Measurements from ENCODE around the gene ZNF668.
"Not testable (repeated sequence)": the region's sequence is repeated elsewhere in the genome, so short reads cannot be mapped to it uniquely, and the experiment has no call there.

ZNF668 gene

DNA sequence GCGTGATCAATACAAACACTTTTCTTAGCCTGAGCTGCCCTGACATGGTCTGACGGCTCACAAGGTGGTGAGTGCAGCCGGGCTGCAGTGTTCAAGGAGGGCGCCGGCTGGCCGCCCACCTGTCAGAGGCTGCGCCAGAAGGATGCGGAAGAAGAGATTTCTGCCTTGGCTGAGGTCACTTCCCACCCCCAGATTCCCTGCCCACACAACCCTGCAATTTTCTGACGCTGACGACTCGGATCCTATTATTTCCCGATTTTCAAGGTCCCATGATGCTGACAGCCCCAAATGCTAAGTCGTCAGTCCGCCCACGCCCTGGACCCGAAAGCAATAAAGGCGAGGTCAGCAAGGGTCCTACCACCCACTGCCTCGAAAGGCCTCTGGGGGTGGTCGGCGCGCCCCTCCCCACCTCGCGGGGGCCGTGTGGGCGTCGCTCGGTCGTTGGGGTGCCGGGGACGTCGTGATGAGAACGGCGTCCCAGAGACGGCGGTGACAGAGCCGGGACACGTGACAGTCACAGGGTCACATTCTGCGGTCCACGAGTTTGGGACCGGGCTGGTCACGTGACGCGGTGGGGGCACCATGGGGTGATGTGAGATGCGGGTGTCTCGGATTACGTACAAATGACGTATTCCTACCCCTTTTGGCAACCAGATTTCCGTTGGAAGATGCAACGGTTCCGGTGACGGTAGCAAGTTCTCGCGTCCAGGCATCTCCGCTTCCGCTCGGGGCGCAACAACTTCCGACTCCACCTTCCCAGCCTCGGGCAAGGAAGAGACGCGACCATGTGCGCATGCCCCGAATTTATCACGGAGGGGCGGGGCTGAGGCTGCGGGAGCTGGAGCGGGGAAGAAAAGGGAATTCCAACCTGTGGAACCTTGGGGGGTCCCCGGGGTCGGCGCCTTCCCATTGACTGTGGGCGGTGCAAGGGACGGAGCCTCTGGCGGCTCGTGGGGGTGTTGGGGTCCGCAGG is 41.0 kb downstream of the ZNF668 start, which contains the start of gene STX4:
Gene STX4 (plus strand): TSS at position 823 of the 973 bp plus-strand sequence. CDS start 248 bp downstream, outside the sequence.
- H3K4me1 ChIP-seq (ENCODE audit: control insufficient read depth in 2 of 2, insufficient read depth in 2 of 2, low read length in 2 of 2): peaks cover 12 to 18% of the 10 kb centered on the region in 2 donors

DNA sequence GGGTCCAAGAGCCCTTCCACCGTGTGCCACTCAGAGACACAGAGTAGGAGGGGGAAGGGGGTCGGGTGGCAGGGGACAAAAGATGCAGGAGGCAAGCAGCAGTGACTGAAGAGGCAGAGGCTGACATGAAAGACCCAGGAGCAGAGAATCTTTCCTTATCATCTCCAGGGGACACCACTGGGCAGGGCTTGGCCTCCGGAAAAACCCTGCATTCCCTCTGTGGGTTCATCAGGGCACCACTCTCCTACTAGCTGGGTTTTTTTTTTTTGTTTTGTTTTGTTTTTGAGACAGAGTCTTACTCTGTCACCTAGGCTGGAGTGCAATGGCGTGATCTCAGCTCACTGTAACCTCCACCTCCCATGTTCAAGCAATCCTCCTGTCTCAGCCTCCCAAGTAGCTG is 42.8 kb downstream of the ZNF668 start:
- H3K4me3 ChIP-seq (ENCODE audit: low read length in 2 of 2): no peak overlapping the region
- H3K27ac ChIP-seq (ENCODE audit: low read depth in 2 of 2, low read length in 2 of 2): no peak overlapping the region
- H3K4me1 ChIP-seq (ENCODE audit: control insufficient read depth in 2 of 2, insufficient read depth in 2 of 2, low read length in 2 of 2): peaks cover 12 to 14% of the 10 kb centered on the region in 2 donors
- H3K36me3 ChIP-seq (ENCODE audit: control insufficient read depth in 2 of 2, insufficient read depth in 2 of 2, low read length in 2 of 2): peaks cover 2 to 16% of the 10 kb centered on the region in 2 donors
- no peaks in the 10 kb centered on the region for H3K9me3 ChIP-seq (ENCODE audit: control insufficient read depth in 2 of 2, low read length in 2 of 2)
- H3K27me3 ChIP-seq (ENCODE audit: control insufficient read depth in 2 of 2, insufficient read depth in 2 of 2, low read length in 2 of 2): no peaks in the 10 kb centered on the region
- H3K9ac ChIP-seq (ENCODE audit: low read depth in 1 of 2, low read length in 2 of 2): no peak overlapping the region

More for the DNA sequence above, 41.0 kb downstream of the ZNF668 start, which contains the start of gene STX4:
- Histone ChIP-seq H3K27me3 (ENCODE audit: control insufficient read depth in 2 of 2, insufficient read depth in 2 of 2, low read length in 2 of 2) (no peaks in the 10 kb centered on the region), H3K9ac (ENCODE audit: low read depth in 1 of 2, low read length in 2 of 2) (peak within 1 kb of the TSS; percentile 89 to 93), H3K9me3 (ENCODE audit: control insufficient read depth in 2 of 2, low read length in 2 of 2) (no peaks in the 10 kb centered on the region), H3K4me3 (ENCODE audit: low read length in 2 of 2) (peak within 1 kb of the TSS; percentile 98 to 99), H3K27ac (ENCODE audit: low read depth in 2 of 2, low read length in 2 of 2) (peak within 1 kb of the TSS; percentile 93 to 95), H3K36me3 (ENCODE audit: control insufficient read depth in 2 of 2, insufficient read depth in 2 of 2, low read length in 2 of 2) (peaks cover 10 to 24% of the 10 kb centered on the region in 2 donors)

DNA sequence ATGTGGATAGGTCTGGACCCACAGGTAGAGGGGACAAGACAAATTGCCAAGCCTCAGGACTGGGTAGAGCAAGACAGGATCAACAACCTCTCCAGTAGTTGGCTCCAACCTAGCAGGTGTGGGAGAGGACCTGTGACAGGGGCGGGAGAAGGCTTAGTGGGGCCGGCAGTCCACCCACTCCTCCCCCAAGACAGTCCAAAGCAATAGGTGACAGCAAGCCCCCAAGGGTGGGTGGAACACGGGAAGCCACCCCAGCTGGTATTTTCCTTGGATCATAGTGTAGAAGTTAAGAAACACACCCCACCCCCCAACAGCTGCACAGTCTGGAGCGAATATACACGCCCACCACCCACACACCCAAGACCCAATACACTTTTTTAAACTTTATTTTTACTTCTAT is 44.8 kb downstream of the ZNF668 start:
- Histone ChIP-seq H3K9ac (ENCODE audit: low read depth in 1 of 2, low read length in 2 of 2) (no peak overlapping the region), H3K27ac (ENCODE audit: low read depth in 2 of 2, low read length in 2 of 2) (no peak overlapping the region), H3K27me3 (ENCODE audit: control insufficient read depth in 2 of 2, insufficient read depth in 2 of 2, low read length in 2 of 2) (no peaks in the 10 kb centered on the region), H3K9me3 (ENCODE audit: control insufficient read depth in 2 of 2, low read length in 2 of 2) (no peaks in the 10 kb centered on the region), H3K4me1 (ENCODE audit: control insufficient read depth in 2 of 2, insufficient read depth in 2 of 2, low read length in 2 of 2) (peaks cover 8% of the 10 kb centered on the region in 2 donors), H3K36me3 (ENCODE audit: control insufficient read depth in 2 of 2, insufficient read depth in 2 of 2, low read length in 2 of 2) (peaks cover 0 to under 1% of the 10 kb centered on the region in 2 donors), H3K4me3 (ENCODE audit: low read length in 2 of 2) (no peak overlapping the region)

DNA sequence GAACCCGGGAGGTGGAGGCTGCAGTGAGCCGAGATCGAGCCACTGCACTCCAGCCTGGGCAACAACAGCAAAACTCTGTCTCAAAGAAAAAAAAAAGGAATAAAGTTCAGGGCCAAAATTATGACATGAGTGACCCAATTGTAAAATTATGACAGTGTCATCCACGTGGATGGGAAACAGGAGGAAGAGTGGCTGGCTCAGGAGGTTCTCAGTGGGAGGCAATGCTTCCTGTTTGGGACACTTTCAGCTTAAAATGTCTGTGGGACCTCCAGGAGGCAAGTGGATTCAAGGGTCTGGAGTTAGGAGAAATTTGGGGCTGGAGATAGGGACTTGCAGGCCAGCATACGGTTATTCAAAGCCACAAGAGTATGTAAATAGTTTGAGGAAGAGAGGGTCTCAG is 48.7 kb downstream of the ZNF668 start:
- H3K4me1 ChIP-seq (ENCODE audit: control insufficient read depth in 2 of 2, insufficient read depth in 2 of 2, low read length in 2 of 2): no peaks in the 10 kb centered on the region
- H3K27ac ChIP-seq (ENCODE audit: low read depth in 2 of 2, low read length in 2 of 2): no peak overlapping the region
- no peaks in the 10 kb centered on the region for H3K36me3 ChIP-seq (ENCODE audit: control insufficient read depth in 2 of 2, insufficient read depth in 2 of 2, low read length in 2 of 2)

DNA sequence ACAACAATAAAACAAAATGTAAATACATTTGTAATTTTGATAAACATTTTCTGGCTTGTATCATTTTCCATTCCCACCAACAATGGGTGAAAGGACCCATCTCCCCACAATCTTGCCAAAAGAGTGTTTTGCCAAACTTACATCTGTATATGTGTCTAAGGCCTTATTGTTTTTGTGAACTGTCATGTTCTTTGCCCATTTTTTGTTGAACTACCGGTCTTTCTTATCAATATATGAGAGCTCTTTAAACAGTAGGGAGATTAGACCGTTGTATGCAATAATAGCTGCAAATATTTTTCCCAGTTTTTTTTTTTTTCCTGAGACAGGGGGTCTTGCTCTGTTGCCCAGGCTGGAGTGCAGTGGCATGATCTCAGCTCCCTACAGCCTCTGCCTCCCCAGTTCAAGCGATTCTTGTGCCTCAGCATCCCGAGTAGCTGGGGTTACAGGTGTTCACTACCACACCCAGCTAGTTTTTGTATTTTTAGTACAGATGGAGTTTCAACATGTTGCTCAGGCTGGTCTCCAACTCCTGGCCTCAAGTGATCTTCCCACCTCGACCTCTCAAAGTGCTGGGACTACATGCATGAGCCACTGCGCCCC is 50.3 kb downstream of the ZNF668 start:
- Histone ChIP-seq H3K36me3 (ENCODE audit: control insufficient read depth in 2 of 2, insufficient read depth in 2 of 2, low read length in 2 of 2) (no peaks in the 10 kb centered on the region), H3K27me3 (ENCODE audit: control insufficient read depth in 2 of 2, insufficient read depth in 2 of 2, low read length in 2 of 2) (no peaks in the 10 kb centered on the region), H3K4me1 (ENCODE audit: control insufficient read depth in 2 of 2, insufficient read depth in 2 of 2, low read length in 2 of 2) (no peaks in the 10 kb centered on the region), H3K4me3 (ENCODE audit: low read length in 2 of 2) (no peak overlapping the region), H3K9ac (ENCODE audit: low read depth in 1 of 2, low read length in 2 of 2) (no peak overlapping the region), H3K27ac (ENCODE audit: low read depth in 2 of 2, low read length in 2 of 2) (no peak overlapping the region), H3K9me3 (ENCODE audit: control insufficient read depth in 2 of 2, low read length in 2 of 2) (no peaks in the 10 kb centered on the region)

More for the DNA sequence above, 48.7 kb downstream of the ZNF668 start:
- no peaks in the 10 kb centered on the region for H3K27me3 ChIP-seq (ENCODE audit: control insufficient read depth in 2 of 2, insufficient read depth in 2 of 2, low read length in 2 of 2)
- no peaks in the 10 kb centered on the region for H3K9me3 ChIP-seq (ENCODE audit: control insufficient read depth in 2 of 2, low read length in 2 of 2)
- H3K9ac ChIP-seq (ENCODE audit: low read depth in 1 of 2, low read length in 2 of 2): no peak overlapping the region
- H3K4me3 ChIP-seq (ENCODE audit: low read length in 2 of 2): no peak overlapping the region

DNA sequence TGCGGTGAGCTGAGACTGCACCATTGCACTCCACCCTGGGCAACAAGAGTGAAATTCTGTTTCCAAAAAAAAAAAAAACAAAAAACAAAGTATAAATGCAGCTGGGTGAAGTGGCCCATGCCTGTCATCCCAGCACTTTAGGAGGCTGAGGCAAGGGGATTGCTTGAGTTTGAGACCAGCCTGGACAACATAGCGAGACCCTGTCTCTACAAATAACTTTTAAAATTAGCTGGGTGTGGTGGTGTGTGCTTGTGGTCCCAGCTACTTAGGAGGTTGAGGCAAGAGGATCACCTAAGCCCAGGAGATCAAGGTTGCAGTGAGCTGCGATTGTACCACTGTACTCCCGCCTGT is 50.8 kb downstream of the ZNF668 start:
- Histone ChIP-seq H3K27me3 (ENCODE audit: control insufficient read depth in 2 of 2, insufficient read depth in 2 of 2, low read length in 2 of 2) (no peaks in the 10 kb centered on the region), H3K36me3 (ENCODE audit: control insufficient read depth in 2 of 2, insufficient read depth in 2 of 2, low read length in 2 of 2) (no peaks in the 10 kb centered on the region), H3K9me3 (ENCODE audit: control insufficient read depth in 2 of 2, low read length in 2 of 2) (no peaks in the 10 kb centered on the region), H3K4me3 (ENCODE audit: low read length in 2 of 2) (no peak overlapping the region), H3K4me1 (ENCODE audit: control insufficient read depth in 2 of 2, insufficient read depth in 2 of 2, low read length in 2 of 2) (no peaks in the 10 kb centered on the region), H3K27ac (ENCODE audit: low read depth in 2 of 2, low read length in 2 of 2) (no peak overlapping the region), H3K9ac (ENCODE audit: low read depth in 1 of 2, low read length in 2 of 2) (no peak overlapping the region)

DNA sequence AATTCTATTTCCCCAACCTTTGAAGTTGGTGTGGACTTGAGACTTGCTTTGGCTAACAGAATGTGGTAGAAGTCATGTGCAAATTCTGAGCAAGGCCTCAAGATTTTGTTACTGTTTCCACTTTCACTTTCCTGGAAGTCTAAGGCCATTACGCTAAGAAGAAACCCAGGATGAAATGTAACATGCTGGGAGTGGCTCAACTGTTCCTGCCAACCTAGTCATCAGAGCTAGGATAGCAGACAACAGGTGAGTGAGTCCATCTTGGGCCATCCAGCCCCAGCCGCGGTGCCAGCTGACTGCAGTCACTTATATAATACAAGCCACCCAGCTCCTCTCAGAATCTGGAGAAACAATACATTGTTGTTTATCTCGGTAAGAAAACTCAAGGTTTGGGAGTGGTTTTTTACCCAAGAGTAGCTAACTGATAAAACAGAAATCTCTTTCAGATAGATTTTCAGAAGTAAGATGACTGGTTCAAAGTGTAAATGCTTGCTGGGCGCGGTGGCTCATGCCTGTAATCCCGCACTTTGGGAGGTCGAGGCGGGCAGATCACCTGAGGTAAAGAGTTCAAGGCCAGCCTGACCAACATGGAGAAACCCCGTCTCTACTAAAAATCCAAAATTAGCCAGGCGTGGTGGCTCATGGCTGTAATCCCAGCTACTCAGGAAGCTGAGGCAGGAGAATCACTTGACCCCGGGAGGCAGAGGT is 51.3 kb downstream of the ZNF668 start:
- H3K27ac ChIP-seq (ENCODE audit: low read depth in 2 of 2, low read length in 2 of 2): no peak overlapping the region
- H3K4me3 ChIP-seq (ENCODE audit: low read length in 2 of 2): no peak overlapping the region
- no peaks in the 10 kb centered on the region for H3K4me1 ChIP-seq (ENCODE audit: control insufficient read depth in 2 of 2, insufficient read depth in 2 of 2, low read length in 2 of 2)
- no peaks in the 10 kb centered on the region for H3K27me3 ChIP-seq (ENCODE audit: control insufficient read depth in 2 of 2, insufficient read depth in 2 of 2, low read length in 2 of 2)
- H3K36me3 ChIP-seq (ENCODE audit: control insufficient read depth in 2 of 2, insufficient read depth in 2 of 2, low read length in 2 of 2): no peaks in the 10 kb centered on the region
- H3K9me3 ChIP-seq (ENCODE audit: control insufficient read depth in 2 of 2, low read length in 2 of 2): no peaks in the 10 kb centered on the region
- no peak overlapping the region for H3K9ac ChIP-seq (ENCODE audit: low read depth in 1 of 2, low read length in 2 of 2)

DNA sequence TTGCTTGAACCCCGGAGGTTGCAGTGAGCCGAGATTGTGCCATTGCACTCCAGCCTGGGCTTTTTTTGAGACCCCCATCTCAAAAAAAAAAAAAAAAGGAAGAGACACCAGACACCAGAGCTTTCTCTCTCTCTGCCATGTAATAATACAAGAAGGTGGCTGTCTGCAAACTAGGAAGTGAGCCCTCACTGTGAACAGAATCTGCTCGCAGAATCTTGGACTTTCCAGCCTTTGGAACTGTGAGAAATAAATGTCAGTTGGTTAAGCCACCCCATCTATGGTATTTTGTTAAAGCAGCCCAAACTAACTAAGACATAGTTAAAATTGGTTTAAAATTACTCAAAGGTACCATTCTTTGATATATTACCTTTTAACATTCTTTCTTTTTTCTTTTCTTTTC is 53.5 kb downstream of the ZNF668 start:
- no peaks in the 10 kb centered on the region for H3K4me1 ChIP-seq (ENCODE audit: control insufficient read depth in 2 of 2, insufficient read depth in 2 of 2, low read length in 2 of 2)
- no peaks in the 10 kb centered on the region for H3K27me3 ChIP-seq (ENCODE audit: control insufficient read depth in 2 of 2, insufficient read depth in 2 of 2, low read length in 2 of 2)

DNA sequence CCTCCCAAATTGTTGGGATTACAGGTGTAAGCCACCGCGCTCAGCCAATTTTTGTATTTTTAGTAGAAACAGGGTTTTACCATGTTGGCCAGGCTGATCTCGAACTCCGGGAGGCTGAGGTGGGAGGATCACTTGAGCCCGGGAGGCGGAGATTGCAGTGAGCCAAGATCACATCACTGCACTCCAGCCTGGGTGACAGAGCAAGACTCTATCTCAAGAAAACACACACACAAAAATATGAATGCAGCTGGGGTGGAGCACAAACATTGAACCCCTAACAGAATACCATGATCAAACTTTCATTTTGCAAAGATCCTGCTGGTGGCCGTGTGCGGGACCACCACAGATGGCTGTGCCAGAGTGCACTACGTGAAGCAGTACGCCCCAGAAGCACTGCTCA is 56.3 kb downstream of the ZNF668 start:
- not testable (repeated sequence) for H3K36me3 ChIP-seq (ENCODE audit: control insufficient read depth in 2 of 2, insufficient read depth in 2 of 2, low read length in 2 of 2); H3K27ac ChIP-seq (ENCODE audit: low read depth in 2 of 2, low read length in 2 of 2); H3K9ac ChIP-seq (ENCODE audit: low read depth in 1 of 2, low read length in 2 of 2)

More for the DNA sequence above, 53.5 kb downstream of the ZNF668 start:
- Histone ChIP-seq H3K36me3 (ENCODE audit: control insufficient read depth in 2 of 2, insufficient read depth in 2 of 2, low read length in 2 of 2) (no peaks in the 10 kb centered on the region), H3K9ac (ENCODE audit: low read depth in 1 of 2, low read length in 2 of 2) (no peak overlapping the region), H3K9me3 (ENCODE audit: control insufficient read depth in 2 of 2, low read length in 2 of 2) (no peaks in the 10 kb centered on the region), H3K4me3 (ENCODE audit: low read length in 2 of 2) (no peak overlapping the region), H3K27ac (ENCODE audit: low read depth in 2 of 2, low read length in 2 of 2) (no peak overlapping the region)

DNA sequence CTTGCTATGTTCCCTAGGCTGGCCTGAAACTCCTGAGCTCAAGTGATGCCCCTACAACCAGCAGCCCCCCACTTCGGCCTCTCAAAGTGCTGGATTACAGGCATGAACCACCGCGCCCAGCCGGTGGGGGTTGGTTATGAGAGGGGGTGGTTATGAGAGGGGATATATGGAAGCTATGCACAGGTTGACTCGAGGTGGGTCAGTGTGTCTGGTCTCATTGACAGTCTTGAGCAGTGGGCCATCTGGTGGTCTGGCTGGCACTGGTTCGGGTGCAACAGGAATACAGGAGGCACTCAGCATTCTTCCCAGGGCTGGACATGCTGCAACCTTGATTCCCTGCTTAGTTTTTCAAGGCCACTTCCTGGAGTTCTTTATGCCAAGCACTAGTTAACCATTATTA is 58.0 kb downstream of the ZNF668 start:
- H3K27me3 ChIP-seq (ENCODE audit: control insufficient read depth in 2 of 2, insufficient read depth in 2 of 2, low read length in 2 of 2): peaks cover 10% of the 10 kb centered on the region in 2 donors
- H3K4me3 ChIP-seq (ENCODE audit: low read length in 2 of 2): no peak overlapping the region
- no peak overlapping the region for H3K9ac ChIP-seq (ENCODE audit: low read depth in 1 of 2, low read length in 2 of 2)
- no peak overlapping the region for H3K27ac ChIP-seq (ENCODE audit: low read depth in 2 of 2, low read length in 2 of 2)
- no peaks in the 10 kb centered on the region for H3K36me3 ChIP-seq (ENCODE audit: control insufficient read depth in 2 of 2, insufficient read depth in 2 of 2, low read length in 2 of 2)
- H3K9me3 ChIP-seq (ENCODE audit: control insufficient read depth in 2 of 2, low read length in 2 of 2): no peaks in the 10 kb centered on the region
- no peaks in the 10 kb centered on the region for H3K4me1 ChIP-seq (ENCODE audit: control insufficient read depth in 2 of 2, insufficient read depth in 2 of 2, low read length in 2 of 2)

More for the DNA sequence above, 56.3 kb downstream of the ZNF668 start:
- H3K9me3 ChIP-seq (ENCODE audit: control insufficient read depth in 2 of 2, low read length in 2 of 2); H3K4me1 ChIP-seq (ENCODE audit: control insufficient read depth in 2 of 2, insufficient read depth in 2 of 2, low read length in 2 of 2); H3K4me3 ChIP-seq (ENCODE audit: low read length in 2 of 2); H3K27me3 ChIP-seq (ENCODE audit: control insufficient read depth in 2 of 2, insufficient read depth in 2 of 2, low read length in 2 of 2): not testable (repeated sequence)

Measured in mucosa of rectum (tissue), 2 donors.